Measurements from ENCODE around the gene ZDHHC11.

- TF ChIP-seq, protein P1, sequence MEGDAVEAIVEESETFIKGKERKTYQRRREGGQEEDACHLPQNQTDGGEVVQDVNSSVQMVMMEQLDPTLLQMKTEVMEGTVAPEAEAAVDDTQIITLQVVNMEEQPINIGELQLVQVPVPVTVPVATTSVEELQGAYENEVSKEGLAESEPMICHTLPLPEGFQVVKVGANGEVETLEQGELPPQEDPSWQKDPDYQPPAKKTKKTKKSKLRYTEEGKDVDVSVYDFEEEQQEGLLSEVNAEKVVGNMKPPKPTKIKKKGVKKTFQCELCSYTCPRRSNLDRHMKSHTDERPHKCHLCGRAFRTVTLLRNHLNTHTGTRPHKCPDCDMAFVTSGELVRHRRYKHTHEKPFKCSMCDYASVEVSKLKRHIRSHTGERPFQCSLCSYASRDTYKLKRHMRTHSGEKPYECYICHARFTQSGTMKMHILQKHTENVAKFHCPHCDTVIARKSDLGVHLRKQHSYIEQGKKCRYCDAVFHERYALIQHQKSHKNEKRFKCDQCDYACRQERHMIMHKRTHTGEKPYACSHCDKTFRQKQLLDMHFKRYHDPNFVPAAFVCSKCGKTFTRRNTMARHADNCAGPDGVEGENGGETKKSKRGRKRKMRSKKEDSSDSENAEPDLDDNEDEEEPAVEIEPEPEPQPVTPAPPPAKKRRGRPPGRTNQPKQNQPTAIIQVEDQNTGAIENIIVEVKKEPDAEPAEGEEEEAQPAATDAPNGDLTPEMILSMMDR (conservative IDR thresholded peaks at IDR 0.05), result no peak
- no peak for TF ChIP-seq ZFX (IDR thresholded peaks at IDR 0.05)
Observed at GRCh38 chr5:777756-778161, 73.0 kb downstream of the ZDHHC11 start.

Measured in C4-2B (cell line).